IPS-15b (cell line): ENCODE results near the gene COL4A4.

Source experiments
- H3K27me3 ChIP-seq: one replicate; pipeline ENCODE4 v1.6.1; 2013; ENCODE audit warnings: low read length; ENCODE audit not compliant: control insufficient read depth, insufficient read depth
- H3K36me3 ChIP-seq: one replicate; pipeline ENCODE4 v1.6.1; 2013; ENCODE audit warnings: low read length; ENCODE audit not compliant: control insufficient read depth, insufficient read depth
- H3K4me1 ChIP-seq: one replicate; pipeline ENCODE4 v1.6.1; 2013; ENCODE audit warnings: mild to moderate bottlenecking, low read length; ENCODE audit not compliant: control insufficient read depth, insufficient read depth
- H3K4me3 ChIP-seq: one replicate; pipeline ENCODE4 v1.5.1; 2013; ENCODE audit warnings: low read depth, low read length
- H3K9ac ChIP-seq: one replicate; pipeline ENCODE4 v1.6.1; 2013; ENCODE audit warnings: low read depth, mild to moderate bottlenecking, low read length
- H3K9me3 ChIP-seq: one replicate; pipeline ENCODE4 v1.6.1; 2013; ENCODE audit warnings: mild to moderate bottlenecking, low read length; ENCODE audit not compliant: control insufficient read depth, insufficient read depth

COL4A4 gene

DNA sequence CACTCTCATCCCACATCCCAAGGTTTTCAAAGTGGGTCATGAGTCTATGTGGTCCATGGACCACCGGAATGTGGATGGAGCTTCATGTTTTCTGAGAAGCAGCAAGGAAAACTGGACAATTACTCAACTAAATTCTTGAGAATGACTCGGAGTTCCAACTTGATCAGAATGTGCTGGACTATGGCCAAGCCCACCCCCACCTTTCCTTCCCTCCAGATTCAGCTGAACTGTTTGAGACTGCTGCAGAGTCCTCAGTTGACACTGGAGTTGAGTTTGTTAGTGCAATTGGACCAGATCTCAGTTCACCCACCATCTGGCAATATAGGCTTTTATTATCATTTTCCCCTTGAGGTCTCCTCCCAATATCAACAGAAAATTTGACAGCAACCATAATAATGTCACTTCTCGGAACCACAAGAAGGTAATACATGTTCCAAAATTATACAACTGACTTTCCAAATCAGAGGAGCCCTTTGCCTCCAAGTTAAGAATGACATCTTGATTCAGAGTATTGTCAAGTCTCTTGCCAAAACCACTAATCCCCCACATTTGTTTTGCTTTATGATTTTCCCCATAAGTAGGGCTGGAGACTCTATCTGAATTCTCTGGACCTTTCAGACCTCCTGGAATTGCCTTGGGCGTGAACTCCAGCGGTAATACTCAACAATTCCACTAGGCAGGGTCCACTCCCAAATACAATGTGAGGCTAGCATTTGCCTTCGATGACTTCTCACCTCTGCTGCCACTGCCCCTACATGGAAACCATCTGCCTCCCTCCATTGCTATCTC is 8.8 kb downstream of the COL4A4 start:
- H3K4me1 ChIP-seq = peaks cover 4% of the 10 kb centered on the region
- no peak overlapping the region for H3K4me3 ChIP-seq
- no peaks in the 10 kb centered on the region for H3K9me3 ChIP-seq
- H3K9ac ChIP-seq = no peak overlapping the region
- H3K27me3 ChIP-seq = no peaks in the 10 kb centered on the region
- H3K36me3 ChIP-seq = no peaks in the 10 kb centered on the region

GRCh38 chr2:227153758-227154486 is 10.1 kb downstream of the COL4A4 start:
- Histone ChIP-seq H3K4me1 (peaks cover 4% of the 10 kb centered on the region), H3K27me3 (no peaks in the 10 kb centered on the region), H3K36me3 (no peaks in the 10 kb centered on the region), H3K4me3 (no peak overlapping the region), H3K9ac (no peak overlapping the region), H3K9me3 (no peaks in the 10 kb centered on the region)

DNA sequence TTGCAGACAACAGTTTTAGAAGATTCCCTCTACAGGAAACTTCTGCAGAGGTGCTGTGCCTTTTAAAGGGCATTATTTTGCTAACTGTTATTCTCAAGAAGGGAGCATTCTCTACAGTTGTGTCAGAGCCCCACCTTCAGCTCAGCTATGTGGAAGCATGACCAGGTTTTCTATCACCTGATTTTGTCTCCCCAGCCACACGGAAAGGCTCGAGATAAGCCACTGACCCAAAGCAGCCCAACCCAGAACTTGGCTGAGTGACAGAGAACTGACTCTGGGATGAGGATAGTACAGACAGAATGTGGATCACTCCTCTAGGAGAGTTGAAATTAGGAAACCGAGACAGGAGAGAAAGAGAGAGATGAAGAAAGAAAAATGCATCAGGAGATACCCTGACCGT is 10.7 kb downstream of the COL4A4 start:
- Histone ChIP-seq H3K4me1 (peaks cover 4% of the 10 kb centered on the region), H3K9me3 (no peaks in the 10 kb centered on the region), H3K4me3 (no peak overlapping the region), H3K27me3 (no peaks in the 10 kb centered on the region), H3K36me3 (no peaks in the 10 kb centered on the region), H3K9ac (no peak overlapping the region)

DNA sequence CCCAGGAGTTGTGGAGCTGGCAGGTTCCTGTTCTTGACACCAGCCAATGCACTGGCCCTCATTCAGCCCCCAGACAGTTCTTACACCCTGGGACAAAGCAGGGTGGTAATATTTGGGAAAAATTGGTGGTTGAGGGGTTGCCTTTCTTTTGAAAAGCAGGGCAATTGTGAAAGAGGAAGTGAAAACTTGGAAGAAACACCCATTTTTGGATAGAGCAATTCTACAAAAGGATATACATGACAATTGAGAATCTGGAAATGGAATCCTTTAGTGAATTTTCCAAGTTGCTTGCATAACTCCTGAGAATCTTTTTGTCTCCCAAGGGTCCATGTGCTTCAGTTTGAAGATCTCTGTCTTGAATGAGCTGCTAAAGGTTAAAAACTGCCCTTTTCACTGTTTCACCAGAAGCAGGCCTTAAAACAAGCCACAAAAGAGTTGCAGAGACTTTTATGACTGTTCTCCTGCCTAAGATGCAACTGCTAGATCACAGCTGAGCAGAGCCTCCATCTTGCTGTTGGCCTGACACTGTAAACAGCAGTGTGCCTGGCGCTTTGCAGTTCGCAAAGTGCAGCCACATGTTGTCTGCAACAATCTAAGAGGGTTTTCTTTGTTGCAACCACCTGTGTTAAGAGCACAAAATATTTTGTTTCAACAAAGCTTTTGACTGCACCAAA is 11.8 kb downstream of the COL4A4 start:
- Histone ChIP-seq H3K36me3 (no peaks in the 10 kb centered on the region), H3K27me3 (no peaks in the 10 kb centered on the region), H3K9ac (no peak overlapping the region), H3K4me1 (peaks cover 4% of the 10 kb centered on the region), H3K9me3 (no peaks in the 10 kb centered on the region), H3K4me3 (no peak overlapping the region)

GRCh38 chr2:227150222-227150936 is 13.6 kb downstream of the COL4A4 start:
- Histone ChIP-seq H3K9ac (no peak overlapping the region), H3K36me3 (no peaks in the 10 kb centered on the region), H3K4me3 (no peak overlapping the region), H3K27me3 (no peaks in the 10 kb centered on the region), H3K4me1 (peaks cover 4% of the 10 kb centered on the region), H3K9me3 (no peaks in the 10 kb centered on the region)

GRCh38 chr2:227148106-227148505 is 15.9 kb downstream of the COL4A4 start:
- no peaks in the 10 kb centered on the region for H3K27me3 ChIP-seq
- H3K36me3 ChIP-seq = no peaks in the 10 kb centered on the region
- peaks cover under 1% of the 10 kb centered on the region for H3K4me1 ChIP-seq
- no peak overlapping the region for H3K4me3 ChIP-seq
- H3K9me3 ChIP-seq = no peaks in the 10 kb centered on the region
- H3K9ac ChIP-seq = no peak overlapping the region

GRCh38 chr2:227147023-227147422 is 17.0 kb downstream of the COL4A4 start:
- Histone ChIP-seq H3K27me3 (no peaks in the 10 kb centered on the region), H3K36me3 (no peaks in the 10 kb centered on the region), H3K9ac (no peak overlapping the region), H3K9me3 (no peaks in the 10 kb centered on the region), H3K4me3 (no peak overlapping the region), H3K4me1 (no peaks in the 10 kb centered on the region)

- no peaks in the 10 kb centered on the region for H3K36me3 ChIP-seq
- H3K4me1 ChIP-seq = no peaks in the 10 kb centered on the region
These were observed 17.5 kb downstream of the COL4A4 start for GRCh38 chr2:227146456-227146855.

GRCh38 chr2:227143895-227144294 is 20.1 kb downstream of the COL4A4 start:
- Histone ChIP-seq H3K36me3 (no peaks in the 10 kb centered on the region), H3K9ac (no peak overlapping the region), H3K27me3 (no peaks in the 10 kb centered on the region), H3K4me3 (no peak overlapping the region), H3K4me1 (no peaks in the 10 kb centered on the region), H3K9me3 (no peaks in the 10 kb centered on the region)

More at GRCh38 chr2:227146456-227146855, 17.5 kb downstream of the COL4A4 start:
- Histone ChIP-seq H3K9ac (no peak overlapping the region), H3K9me3 (no peaks in the 10 kb centered on the region), H3K27me3 (no peaks in the 10 kb centered on the region), H3K4me3 (no peak overlapping the region)

- Histone ChIP-seq H3K9me3 (no peaks in the 10 kb centered on the region), H3K4me1 (no peaks in the 10 kb centered on the region), H3K27me3 (no peaks in the 10 kb centered on the region), H3K9ac (no peak overlapping the region), H3K36me3 (no peaks in the 10 kb centered on the region), H3K4me3 (no peak overlapping the region)
These were observed 22.7 kb downstream of the COL4A4 start for GRCh38 chr2:227141301-227141700.

GRCh38 chr2:227134591-227134990 is 29.4 kb downstream of the COL4A4 start:
- Histone ChIP-seq H3K9ac (no peak overlapping the region), H3K27me3 (no peaks in the 10 kb centered on the region)

More at GRCh38 chr2:227134591-227134990, 29.4 kb downstream of the COL4A4 start:
- Histone ChIP-seq H3K4me1 (no peaks in the 10 kb centered on the region), H3K36me3 (no peaks in the 10 kb centered on the region), H3K4me3 (no peak overlapping the region), H3K9me3 (no peaks in the 10 kb centered on the region)
